ENCODE data around the gene CCDC134. TPM values are rescaled to one million over a fixed set of nuclear protein-coding genes. Genes with fewer than 3 reads are reported as not detected.

The CCDC134 gene
- total and polyA plus RNA-seq, 2 of the 13 experiments (the other 11 are each of a cell fraction or from before 2014, with no cell fraction given): 4.8 to 17.4 TPM

- FAIRE-seq (no peak), ATAC-seq (no peak), DNase-seq (ENCODE audit: low spot score) (no peak)
- no peak for TF ChIP-seq PLRG1 (conservative IDR thresholded peaks at IDR 0.05)
- TF ChIP-seq CREM (IDR thresholded peaks at IDR 0.05): no peak
- no peak for TF ChIP-seq CREM (CRISPR knock-in tag; IDR thresholded peaks at IDR 0.05)
- no peak for TF ChIP-seq ARID3A (IDR thresholded peaks at IDR 0.05; ENCODE audit: low read depth, low read length)
- no peak for TF ChIP-seq GLI4 (CRISPR knock-in tag; IDR thresholded peaks at IDR 0.05; ENCODE audit: borderline replicate concordance)
- no peak for TF ChIP-seq HNRNPLL (IDR thresholded peaks at IDR 0.05; ENCODE audit: low read depth, low read length, poor library complexity, severe bottlenecking)
- no peak for TF ChIP-seq ZBTB44 (CRISPR knock-in tag; IDR thresholded peaks at IDR 0.05)
- TF ChIP-seq ZSCAN21 (CRISPR knock-in tag; IDR thresholded peaks at IDR 0.05; ENCODE audit: borderline replicate concordance): no peak
- no peak for TF ChIP-seq GATAD1 (CRISPR knock-in tag; IDR thresholded peaks at IDR 0.05)
- no peak for TF ChIP-seq ZNF205 (CRISPR knock-in tag; IDR thresholded peaks at IDR 0.05)
- no peak for TF ChIP-seq IRX3 (CRISPR knock-in tag; IDR thresholded peaks at IDR 0.05; ENCODE audit: borderline replicate concordance, low read depth)
- no peak for TF ChIP-seq ZGPAT (CRISPR knock-in tag; IDR thresholded peaks at IDR 0.05)
- no peak for TF ChIP-seq HNRNPUL1 (IDR thresholded peaks at IDR 0.05; ENCODE audit: low read depth, low read length)
- no peak for TF ChIP-seq BRCA1 (CRISPR knock-in tag; IDR thresholded peaks at IDR 0.05)
- no peak for TF ChIP-seq ZNF460 (CRISPR knock-in tag; IDR thresholded peaks at IDR 0.05; ENCODE audit: borderline replicate concordance)
- no peak for TF ChIP-seq TARDBP (CRISPR knock-in tag; IDR thresholded peaks at IDR 0.05)
- no peak for TF ChIP-seq LBX2 (CRISPR knock-in tag; IDR thresholded peaks at IDR 0.05; ENCODE audit: borderline replicate concordance)
- TF ChIP-seq EP300 (IDR thresholded peaks at IDR 0.05; ENCODE audit: low read depth in 2 of 2, low read length in 2 of 2): no peak
- TF ChIP-seq EP300 (CRISPR knock-in tag; IDR thresholded peaks at IDR 0.05; ENCODE audit: borderline replicate concordance): no peak
- no peak for TF ChIP-seq ZNF296 (CRISPR knock-in tag; conservative IDR thresholded peaks at IDR 0.05)
- no peak for TF ChIP-seq TEAD3 (CRISPR knock-in tag; optimal IDR thresholded peaks at IDR 0.05; ENCODE audit: borderline replicate concordance)
- TF ChIP-seq DR1 (CRISPR knock-in tag; IDR thresholded peaks at IDR 0.05): no peak
- BruUV-seq (replicated peaks): no TSS peak
- Histone ChIP-seq H3K79me2 (ENCODE audit: insufficient read depth, low read length) (peaks cover 87% of the 10 kb centered on the region), H2AFZ (ENCODE audit: low read length) (no peak overlapping the region), H3K9me3 (ENCODE audit: low read length) (no peaks in the 10 kb centered on the region), H3K4me2 (ENCODE audit: low read depth, low read length) (no peak overlapping the region), H3K4me3 (replicated peaks in 1 of 3; ENCODE audit: insufficient read depth in 1 of 3, low read depth in 2 of 3, low read length in 3 of 3) (no peak overlapping the region), H3K4me1 (ENCODE audit: insufficient read depth, low read length) (peaks cover 66% of the 10 kb centered on the region), H4K20me1 (ENCODE audit: insufficient read depth, low read length) (peaks cover 89% of the 10 kb centered on the region), H3K9ac (ENCODE audit: insufficient read depth, low read depth, low read length) (no peak overlapping the region), H3K36me3 (replicated peaks in 1 of 2; ENCODE audit: control insufficient read depth in 1 of 2, insufficient read depth in 2 of 2, low read length in 2 of 2) (peaks cover 5 to 14% of the 10 kb centered on the region in 2 experiments; a peak in 3 of 5 replicates), H3K27ac (ENCODE audit: extremely low read length, insufficient read depth, low read length) (no peak overlapping the region), H3K27me3 (ENCODE audit: control insufficient read depth in 1 of 2, insufficient read depth in 2 of 2, low read length in 2 of 2) (no peaks in the 10 kb centered on the region)
- ChIA-PET POLR2A (no interaction called here), CTCF (ENCODE audit: low intra/inter-chr PET ratio, low total read pairs) (interaction anchor here (1.3 to 1.5 kb wide), 2 partner anchors 35 to 111 kb away, joined by 6 read pairs; no protein-coding TSS in a partner anchor)
- intact Hi-C loops (cut with micrococcal nuclease; ENCODE audit: unreplicated experiment) (loop anchor here (5.0 kb wide), 2 partner anchors 36 to 161 kb away; partner anchors contain the start of gene MEI1), in situ Hi-C loops (cut with HindIII; ENCODE audit: extremely low pct_ligation_motif_present, low pct_unique_long_range_greater_than_20kb) (no loop called here)
Observed at GRCh38 chr22:41857860-41858199, 57.4 kb downstream of the CCDC134 start.
